Left colon (tissue), 2 donors: ENCODE data around the gene GPRC5C. TPM values are rescaled to one million over a fixed set of nuclear protein-coding genes. Genes with fewer than 3 reads are reported as not detected.
"Not testable (repeated sequence)": the region's sequence is repeated elsewhere in the genome, so short reads cannot be mapped to it uniquely, and the experiment has no call there.

ENCODE experiments used
- ATAC-seq: fragments of 200-7000 bp; cut with Tn5 transposase; one replicate; pipeline ENCODE4 v1.9.1; 2020; ENCODE audit warnings: mild to moderate bottlenecking, moderate library complexity
- DNase-seq, 2 donors: peaks; one replicate each; pipeline ENCODE4 v3.0.0-alpha.2; 2020
- intact Hi-C, 2 donors: fragments of 100-400 bp; cut with DNase I in 1 of 2; cut with micrococcal nuclease in 1 of 2; formaldehyde crosslinking; loops; one replicate each; pipeline versions ENCODE4 v1.11.2 to v1.14.0; 2022; cut with DNase I, micrococcal nuclease
- total RNA-seq, 2 donors: library from RNA; stranded (reverse); fragmentation: NEBNext Ultra II Directional; extraction: Animal tissue kit (Norgen Biotek cat#: 25700); gene quantifications; one replicate each; pipeline ENCODE4 v1.2.1, GENCODE V29; 2021
- donor health status: DM: no; HTN: no; CAD: no.
- donor health status: DM: yes; HTN: yes; CAD: no.

Gene GPRC5C
- total RNA-seq, 2 donors from 2014 or later = 155 to 161 TPM

- ATAC-seq = no peak
- no peak for DNase-seq
- intact Hi-C loops = no loop called here
Measured at GRCh38 chr17:74403512-74404137, 28.3 kb upstream of the GPRC5C start.

- intact Hi-C loops = no loop called here
- DNase-seq = no peak
- ATAC-seq = no peak
Measured at GRCh38 chr17:74404218-74404617, 27.7 kb upstream of the GPRC5C start.

- intact Hi-C loops = no loop called here
- ATAC-seq = no peak
Measured at GRCh38 chr17:74404789-74405188, 27.1 kb upstream of the GPRC5C start.

GRCh38 chr17:74405311-74405710 lies 26.6 kb upstream of the GPRC5C start:
- intact Hi-C loops, ATAC-seq, DNase-seq: not testable (repeated sequence)

More at GRCh38 chr17:74404789-74405188, 27.1 kb upstream of the GPRC5C start:
- DNase-seq = no peak

GRCh38 chr17:74407384-74407783 lies 24.5 kb upstream of the GPRC5C start:
- intact Hi-C loops = no loop called here
- no peak for ATAC-seq
- no peak for DNase-seq

- intact Hi-C loops = no loop called here
- ATAC-seq (peak; percentile 64), DNase-seq (no peak)
Measured at GRCh38 chr17:74408262-74408661, 23.6 kb upstream of the GPRC5C start.

- ATAC-seq = peak; percentile 63
- no peak for DNase-seq
- intact Hi-C loops = no loop called here
Measured at GRCh38 chr17:74408815-74409214, 23.1 kb upstream of the GPRC5C start.

GRCh38 chr17:74410001-74410443 lies 21.9 kb upstream of the GPRC5C start:
- no peak for DNase-seq
- ATAC-seq = peak; percentile 70
- intact Hi-C loops = no loop called here

- intact Hi-C loops = no loop called here
- ATAC-seq (no peak), DNase-seq (no peak)
Measured at GRCh38 chr17:74412581-74412980, 19.3 kb upstream of the GPRC5C start.

- no peak for DNase-seq
- intact Hi-C loops = no loop called here
- ATAC-seq = no peak
Measured at GRCh38 chr17:74413491-74413890, 18.4 kb upstream of the GPRC5C start.

GRCh38 chr17:74414510-74414909 lies 17.4 kb upstream of the GPRC5C start:
- intact Hi-C loops = no loop called here
- DNase-seq (no peak), ATAC-seq (no peak)

- intact Hi-C loops = no loop called here
- ATAC-seq (peak; percentile 71), DNase-seq (peak; percentile 50 to 54)
Measured at GRCh38 chr17:74415608-74416396, 16.1 kb upstream of the GPRC5C start.

GRCh38 chr17:74417178-74418045 lies 14.5 kb upstream of the GPRC5C start:
- peak; percentile 77 for ATAC-seq
- intact Hi-C loops = no loop called here
- peak; percentile 39 to 69 for DNase-seq

GRCh38 chr17:74419928-74420411 lies 11.9 kb upstream of the GPRC5C start:
- intact Hi-C loops = no loop called here
- peak; percentile 36 to 49 for DNase-seq
- peak; percentile 64 for ATAC-seq

GRCh38 chr17:74424117-74424516 lies 7.8 kb upstream of the GPRC5C start:
- no peak for ATAC-seq
- DNase-seq = no peak
- intact Hi-C loops = no loop called here

- intact Hi-C loops = no loop called here
- ATAC-seq = no peak
Measured at GRCh38 chr17:74424657-74425056, 7.2 kb upstream of the GPRC5C start.

GRCh38 chr17:74426551-74427047 lies 5.3 kb upstream of the GPRC5C start:
- intact Hi-C loops = no loop called here
- DNase-seq = no peak
- no peak for ATAC-seq

More at GRCh38 chr17:74424657-74425056, 7.2 kb upstream of the GPRC5C start:
- DNase-seq = no peak

GRCh38 chr17:74427048-74427762 lies 4.7 kb upstream of the GPRC5C start:
- intact Hi-C loops = no loop called here
- DNase-seq (peak; percentile 87 to 90), ATAC-seq (peak; percentile 61)
